GM12891 (cell line): ENCODE results near the gene CALML6. TPM values are rescaled to one million over a fixed set of nuclear protein-coding genes. Genes with fewer than 3 reads are reported as not detected.

Source experiments
- DNase-seq: peaks from one replicate; pipeline ENCODE4 v3.0.0; 2011; ENCODE audit warnings: low spot score; ENCODE audit not compliant: insufficient read length
- FAIRE-seq: peaks from 2 replicates; lab custom pipeline; 2011; peaks lifted over from hg19 to GRCh38; lab: Jason Lieb, UNC
- PAX5 ChIP-seq: IDR thresholded peaks from 2 replicates; pipeline ENCODE4 v1.6.1; 2011; ENCODE audit warnings: low read length, moderate library complexity, mild to moderate bottlenecking; ENCODE audit not compliant: insufficient read depth, severe bottlenecking
- POLR2A ChIP-seq: IDR thresholded peaks from 2 replicates; pipeline ENCODE4 v1.6.1; 2011; ENCODE audit warnings: low read depth, low read length, control low read depth
- POLR2AphosphoS5 ChIP-seq: IDR thresholded peaks from 2 replicates; pipeline ENCODE4 v1.6.1; 2011; ENCODE audit warnings: low read depth, low read length, control low read depth
- POU2F2 ChIP-seq: IDR thresholded peaks from 2 replicates; pipeline ENCODE4 v1.6.1; 2011; ENCODE audit warnings: low read depth, mild to moderate bottlenecking, control low read depth, low read length, moderate library complexity
- SPI1 ChIP-seq: IDR thresholded peaks from 2 replicates; pipeline ENCODE4 v1.6.1; 2011; ENCODE audit warnings: low read depth, low read length, control low read depth
- TAF1 ChIP-seq: IDR thresholded peaks from 2 replicates; pipeline ENCODE4 v1.6.1; 2011; ENCODE audit warnings: low read depth, low read length, control low read depth
- polyA plus RNA-seq: library from polyadenylated mRNA; unstranded; fragments of >200 nt; gene quantifications from one replicate; pipeline ENCODE4 v1.2.1, GENCODE V29; 2012; ENCODE audit warnings: low read depth, missing spikeins, inconsistent platforms; ENCODE audit not compliant: missing spikeins

Gene CALML6, protein sequence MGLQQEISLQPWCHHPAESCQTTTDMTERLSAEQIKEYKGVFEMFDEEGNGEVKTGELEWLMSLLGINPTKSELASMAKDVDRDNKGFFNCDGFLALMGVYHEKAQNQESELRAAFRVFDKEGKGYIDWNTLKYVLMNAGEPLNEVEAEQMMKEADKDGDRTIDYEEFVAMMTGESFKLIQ
- 0.18 TPM for polyA plus RNA-seq

- no peak for FAIRE-seq
- no peak for DNase-seq
- TF ChIP-seq TAF1 (no peak), PAX5 (no peak), SPI1 (no peak), POLR2A (no peak), POLR2AphosphoS5 (no peak), POU2F2 (no peak)
Observed at GRCh38 chr1:1914971-1915692, at the start of gene CALML6. Gene CALML6 (plus strand): TSS chr1:1915260. CDS start chr1:1915281, 21 bp downstream.

DNA sequence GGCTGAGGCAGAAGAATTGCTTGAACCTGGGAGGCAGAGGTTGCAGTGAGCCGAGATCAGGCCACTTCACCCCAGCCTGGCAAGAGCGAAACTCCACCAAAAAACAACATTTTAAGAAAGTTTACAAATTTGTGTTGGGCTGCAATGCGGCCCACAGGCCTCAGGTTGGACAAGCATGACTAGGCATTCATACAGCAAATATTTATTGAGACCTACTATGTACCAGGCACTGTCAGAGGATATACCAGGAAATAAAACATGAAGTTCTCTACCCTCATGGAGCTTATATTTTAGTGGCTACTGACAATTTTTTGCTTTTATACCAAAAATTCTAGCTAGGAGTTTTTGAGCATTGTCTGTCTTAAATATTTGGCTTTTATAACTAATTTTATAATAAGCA is 47.9 kb upstream of the CALML6 start:
- TF ChIP-seq PAX5 = no peak
- TF ChIP-seq TAF1 = no peak
- TF ChIP-seq POLR2AphosphoS5 = no peak
- TF ChIP-seq POLR2A = no peak
- TF ChIP-seq POU2F2 = no peak
- no peak for TF ChIP-seq SPI1
- FAIRE-seq (no peak), DNase-seq (no peak)

GRCh38 chr1:1869469-1869868 is 45.6 kb upstream of the CALML6 start:
- FAIRE-seq (no peak), DNase-seq (no peak)
- TF ChIP-seq SPI1 = peak; percentile 86
- no peak for TF ChIP-seq TAF1
- no peak for TF ChIP-seq POU2F2
- no peak for TF ChIP-seq POLR2A
- TF ChIP-seq PAX5 = no peak
- TF ChIP-seq POLR2AphosphoS5 = no peak

GRCh38 chr1:1872329-1872994 is 42.6 kb upstream of the CALML6 start:
- FAIRE-seq = no peak
- no peak for DNase-seq
- TF ChIP-seq POU2F2 (no peak), POLR2AphosphoS5 (peak; percentile 64)

DNA sequence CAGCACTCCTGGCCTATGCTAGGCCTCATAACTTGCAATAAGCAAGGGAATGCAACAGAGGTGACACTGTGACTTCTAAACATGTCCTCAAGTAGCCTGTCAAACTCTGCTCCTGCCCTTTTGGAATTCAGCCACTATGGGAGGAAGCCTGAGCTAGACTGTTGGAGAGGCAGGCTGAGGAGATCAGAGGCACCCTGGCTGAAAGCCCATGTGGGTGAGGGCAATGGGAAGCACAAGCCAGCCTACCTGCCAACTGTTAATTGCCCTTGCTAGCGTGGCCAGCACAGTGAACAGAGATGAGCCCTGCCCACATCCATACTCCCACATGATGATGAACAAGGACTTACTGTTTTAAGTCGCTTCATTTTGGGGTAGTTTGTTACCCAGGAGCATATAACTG is 41.9 kb upstream of the CALML6 start:
- FAIRE-seq (no peak), DNase-seq (no peak)
- TF ChIP-seq TAF1 = no peak
- no peak for TF ChIP-seq POLR2A
- no peak for TF ChIP-seq POU2F2
- no peak for TF ChIP-seq SPI1
- TF ChIP-seq PAX5 = no peak
- no peak; the same call in 1 of the 2 replicates for TF ChIP-seq POLR2AphosphoS5

DNA sequence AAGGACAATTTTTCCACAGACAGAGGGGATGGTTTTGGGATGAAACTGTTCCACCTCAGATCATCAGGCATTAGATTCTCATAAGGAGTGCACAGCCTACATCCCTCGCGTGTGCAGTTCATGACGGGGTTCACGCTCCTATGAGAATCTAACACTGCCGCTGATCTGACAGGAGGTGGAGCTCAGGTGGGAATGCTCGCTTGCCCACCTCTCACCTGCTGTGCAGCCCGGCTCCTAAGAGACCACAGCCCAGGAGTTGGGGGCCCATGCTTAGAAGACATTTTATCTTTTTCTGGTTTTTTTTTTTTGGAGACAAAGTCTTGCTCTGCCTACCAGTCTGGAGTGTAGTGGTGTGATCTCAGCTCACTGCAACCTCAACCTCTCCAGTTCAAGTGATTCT is 40.2 kb upstream of the CALML6 start:
- no peak for DNase-seq
- no peak for FAIRE-seq
- no peak; the same call in 1 of the 2 replicates for TF ChIP-seq POLR2AphosphoS5
- no peak for TF ChIP-seq POU2F2
- TF ChIP-seq TAF1 = no peak
- no peak for TF ChIP-seq PAX5
- no peak for TF ChIP-seq POLR2A
- no peak for TF ChIP-seq SPI1

GRCh38 chr1:1875932-1876331 is 39.1 kb upstream of the CALML6 start:
- FAIRE-seq (no peak), DNase-seq (no peak)
- TF ChIP-seq TAF1 = no peak
- TF ChIP-seq SPI1 = 0 out of 2 replicates have a peak, but pooled peaks have one; percentile 17

DNA sequence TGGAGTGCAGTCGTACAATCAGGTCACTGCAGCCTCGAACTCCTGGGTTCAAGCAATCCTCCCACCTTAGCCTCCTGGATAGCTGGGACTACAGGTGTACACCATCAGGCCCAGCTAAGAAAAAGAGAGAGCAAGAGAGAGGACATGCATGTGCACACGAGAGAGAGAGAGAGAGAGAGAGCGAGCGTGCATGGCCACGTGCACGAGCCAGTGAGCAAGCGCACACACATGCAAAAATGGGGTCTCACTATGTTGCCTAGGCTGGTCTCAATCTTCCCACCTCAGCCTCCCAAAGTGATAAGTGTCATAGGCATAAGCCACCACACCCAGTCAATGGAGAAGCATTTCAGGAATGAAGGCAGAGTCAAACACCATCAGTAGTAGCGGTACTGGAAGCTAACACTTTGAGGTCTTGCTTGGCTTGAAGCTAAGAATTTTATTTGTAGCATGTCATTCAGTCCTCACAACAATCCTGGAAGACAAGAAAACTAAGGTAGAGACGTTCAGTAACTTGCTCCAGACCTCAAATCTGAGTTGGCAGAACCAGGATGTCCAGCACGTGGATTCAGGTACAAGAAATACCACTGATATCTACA is 38.6 kb upstream of the CALML6 start:
- TF ChIP-seq PAX5 (no peak), TAF1 (no peak), POLR2A (no peak)
- DNase-seq (no peak), FAIRE-seq (peak; percentile 13)

DNA sequence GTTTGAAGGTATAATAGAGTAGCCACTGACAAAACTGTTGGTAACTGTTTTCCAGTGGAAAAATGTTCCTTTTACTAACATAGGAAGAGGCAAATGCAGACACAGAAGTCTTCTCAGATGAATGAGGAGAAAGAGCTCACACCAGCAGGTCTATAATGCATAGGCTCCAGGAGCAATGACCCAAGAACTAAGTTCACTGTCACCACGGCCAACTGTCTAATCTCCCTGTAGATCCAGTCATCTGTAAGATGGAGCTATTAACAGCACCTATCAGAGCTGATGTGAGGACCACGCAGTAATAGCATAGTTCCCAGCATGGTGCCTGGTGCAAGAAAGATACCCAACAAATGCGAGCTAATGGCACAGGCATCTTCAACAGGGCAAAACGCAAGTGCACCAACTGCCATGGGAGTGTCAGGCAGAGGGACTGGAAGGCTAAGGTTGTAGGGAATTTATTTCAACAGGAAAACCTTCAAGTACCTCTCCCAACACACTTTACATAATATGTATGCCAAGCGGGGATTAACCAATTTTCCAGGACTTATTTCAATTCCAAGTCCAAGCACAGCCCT is 37.1 kb upstream of the CALML6 start:
- no peak for FAIRE-seq

More for the DNA sequence above, 37.1 kb upstream of the CALML6 start:
- DNase-seq = no peak
- TF ChIP-seq POLR2AphosphoS5 (0 out of 2 replicates have a peak, but pooled peaks have one; percentile 17), SPI1 (no peak)
